GM21447 (cell line): Measurements from ENCODE around the gene CYB5B.
A peak's percentile ranks its signal among the peaks of the same experiment; 100 is the strongest.
"Not testable (repeated sequence)": the region's sequence is repeated elsewhere in the genome, so short reads cannot be mapped to it uniquely, and the experiment has no call there.

ENCODE experiments used
- ATAC-seq: cut with Tn5 transposase; IDR thresholded peaks from one replicate; pipeline ENCODE4 v1.9.1; 2021; ENCODE audit not compliant: unreplicated experiment

CYB5B gene

GRCh38 chr16:69408475-69408874, 15.9 kb upstream of the CYB5B start:
- ATAC-seq, result no peak

- ATAC-seq, result no peak
These were observed 14.0 kb upstream of the CYB5B start for GRCh38 chr16:69410219-69410990.

GRCh38 chr16:69411064-69411985, 13.1 kb upstream of the CYB5B start:
- no peak for ATAC-seq

- no peak for ATAC-seq
These were observed 12.1 kb upstream of the CYB5B start for GRCh38 chr16:69412287-69412686.

GRCh38 chr16:69413045-69413664, 11.3 kb upstream of the CYB5B start:
- ATAC-seq, result no peak

- ATAC-seq, result no peak
These were observed 6.8 kb upstream of the CYB5B start for GRCh38 chr16:69417520-69418199.

- no peak for ATAC-seq
These were observed 4.5 kb upstream of the CYB5B start for GRCh38 chr16:69419956-69420355.

- no peak for ATAC-seq
These were observed 1.2 kb upstream of the CYB5B start for GRCh38 chr16:69423189-69423588.

GRCh38 chr16:69424935-69425784, 741 bp downstream of the CYB5B start:
- ATAC-seq, result peak; percentile 4

GRCh38 chr16:69428652-69429051, 4.2 kb downstream of the CYB5B start:
- no peak for ATAC-seq

GRCh38 chr16:69429058-69429640, 4.7 kb downstream of the CYB5B start:
- ATAC-seq, result not testable (repeated sequence)

GRCh38 chr16:69431948-69432468, 7.6 kb downstream of the CYB5B start:
- no peak for ATAC-seq

GRCh38 chr16:69434066-69434465, 9.6 kb downstream of the CYB5B start:
- no peak for ATAC-seq

- no peak for ATAC-seq
These were observed 11.8 kb downstream of the CYB5B start for GRCh38 chr16:69435977-69436820.

GRCh38 chr16:69436896-69437295, 12.5 kb downstream of the CYB5B start:
- ATAC-seq, result no peak

GRCh38 chr16:69438465-69438864, 14.0 kb downstream of the CYB5B start:
- ATAC-seq, result peak; percentile 58

GRCh38 chr16:69440250-69440649, 15.8 kb downstream of the CYB5B start:
- ATAC-seq, result no peak

- ATAC-seq, result not testable (repeated sequence)
These were observed 16.6 kb downstream of the CYB5B start for GRCh38 chr16:69441030-69441429.
